HG03432 (cell line): ENCODE results near the gene LEO1.

Experiments used
- ATAC-seq: cut with Tn5 transposase; IDR thresholded peaks from one replicate; pipeline ENCODE4 v1.9.1; 2021; ENCODE audit warnings: mild to moderate bottlenecking, moderate library complexity; ENCODE audit not compliant: unreplicated experiment

LEO1 gene

GRCh38 chr15:51971375-51972133, at the start of gene LEO1:
LEO1 (minus strand) TSS chr15:51971778; CDS start chr15:51971745, 33 bp downstream.
- ATAC-seq, result peak; percentile 89

DNA sequence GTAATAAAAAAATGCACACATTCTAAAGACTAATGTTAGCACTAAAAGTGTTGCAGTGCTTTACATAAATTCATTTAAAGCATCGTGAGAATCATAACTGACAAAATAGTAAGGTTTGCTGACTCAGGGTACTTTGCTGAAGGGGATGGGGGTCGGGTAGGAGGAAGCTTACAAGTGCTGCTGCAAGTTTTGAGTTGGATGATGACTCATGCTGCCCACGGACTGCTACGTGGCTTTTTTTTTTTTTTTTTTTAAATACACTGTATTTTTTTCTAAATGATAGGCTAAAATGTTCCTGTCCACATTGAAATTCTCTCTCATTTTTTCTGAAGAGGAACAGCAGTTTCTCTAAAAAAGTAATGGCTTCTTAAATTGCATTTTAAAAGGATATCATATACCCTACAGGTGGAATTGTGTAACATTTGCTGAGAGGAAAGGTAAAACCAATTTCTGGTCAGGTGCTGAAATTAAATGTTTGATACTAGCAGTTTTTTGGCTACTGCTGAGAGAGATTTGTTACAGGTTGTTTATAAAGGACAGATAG, 49.6 kb upstream of the LEO1 start:
- peak; percentile 20 for ATAC-seq

DNA sequence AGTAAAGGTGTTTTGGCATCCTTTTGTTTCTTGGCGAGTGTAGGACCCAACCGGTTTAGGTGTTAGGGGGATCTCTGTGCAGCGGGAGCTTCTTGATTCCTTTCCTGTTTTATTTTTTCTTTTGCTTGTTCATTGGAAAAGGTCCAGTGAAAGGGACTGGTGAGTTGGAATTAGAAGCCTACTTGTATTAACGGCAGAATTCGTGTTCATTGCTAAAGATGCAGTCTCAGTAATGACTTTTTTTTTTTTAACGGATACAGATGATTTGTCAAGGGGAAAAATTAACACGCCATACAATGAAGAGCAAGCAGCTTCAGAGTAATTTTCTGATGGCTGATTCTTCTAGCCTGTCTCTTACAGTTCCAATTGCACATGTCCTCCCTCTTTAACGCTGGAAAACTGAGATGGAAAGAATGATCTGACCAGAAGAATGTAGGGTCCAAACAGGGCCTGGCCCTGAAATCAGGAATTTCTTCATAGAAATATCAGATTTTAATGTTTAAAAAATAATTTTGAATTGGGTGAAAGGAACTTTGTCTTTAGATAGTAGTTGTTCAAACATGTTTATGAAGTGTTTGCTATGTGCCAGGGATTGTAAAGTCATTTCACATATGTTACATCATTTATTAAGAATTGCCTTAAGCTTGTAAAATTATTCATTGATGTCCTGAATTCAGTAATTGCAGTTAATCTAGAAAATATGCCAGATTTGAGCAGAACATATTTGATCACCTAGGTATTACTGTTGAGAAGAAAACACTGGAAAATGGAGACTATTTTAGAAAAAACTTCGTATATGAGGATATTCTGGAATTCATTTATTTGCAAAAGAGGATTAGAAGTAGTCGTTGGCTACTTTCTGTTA, 48.9 kb upstream of the LEO1 start:
- no peak for ATAC-seq

GRCh38 chr15:52019394-52020220, 48.0 kb upstream of the LEO1 start:
- peak; percentile 67 for ATAC-seq

- ATAC-seq, result peak; percentile 78
Observed at GRCh38 chr15:52018693-52019393, 47.3 kb upstream of the LEO1 start, which contains the start of gene MAPK6. MAPK6 (plus strand) TSS chr15:52019219; CDS start chr15:52046461, 27,242 bp downstream.

DNA sequence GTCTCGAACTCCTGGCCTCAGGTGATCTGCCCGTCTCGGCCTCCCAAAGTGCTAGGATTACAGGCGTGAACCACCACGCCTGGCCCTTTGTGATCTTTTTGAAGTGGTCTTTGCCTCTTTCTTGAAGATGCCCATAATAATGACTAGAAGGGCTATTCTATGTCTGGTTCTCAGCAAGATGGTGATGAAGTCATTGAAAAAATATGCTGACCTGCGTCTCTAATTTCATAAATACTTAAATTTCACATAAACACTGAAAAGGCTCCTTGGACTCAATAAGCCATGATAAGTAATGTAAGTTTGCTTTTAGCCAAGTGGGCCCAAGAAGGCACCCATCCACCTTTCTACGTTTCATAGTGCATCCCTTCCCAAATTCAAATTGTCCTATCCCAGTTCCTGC, 46.7 kb upstream of the LEO1 start:
- no peak for ATAC-seq

DNA sequence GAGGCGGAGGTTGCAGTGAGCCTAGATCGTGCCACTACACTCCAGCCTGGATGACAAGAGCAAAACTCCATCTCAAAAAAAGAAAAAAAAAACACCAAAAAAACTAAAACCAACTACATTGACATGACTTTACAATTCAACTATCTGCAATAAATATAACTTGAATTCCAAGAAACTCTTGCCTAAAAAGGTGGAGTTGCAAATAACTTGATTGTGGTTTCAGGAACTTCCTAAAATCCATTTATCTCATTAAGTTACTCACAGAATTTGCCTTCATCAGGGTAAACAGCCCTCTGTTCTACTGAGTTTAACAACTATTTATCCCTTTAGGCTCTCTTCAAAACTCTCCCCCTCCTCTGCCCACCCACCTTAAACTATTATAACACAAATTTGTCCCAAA, 44.7 kb upstream of the LEO1 start:
- ATAC-seq, result no peak

DNA sequence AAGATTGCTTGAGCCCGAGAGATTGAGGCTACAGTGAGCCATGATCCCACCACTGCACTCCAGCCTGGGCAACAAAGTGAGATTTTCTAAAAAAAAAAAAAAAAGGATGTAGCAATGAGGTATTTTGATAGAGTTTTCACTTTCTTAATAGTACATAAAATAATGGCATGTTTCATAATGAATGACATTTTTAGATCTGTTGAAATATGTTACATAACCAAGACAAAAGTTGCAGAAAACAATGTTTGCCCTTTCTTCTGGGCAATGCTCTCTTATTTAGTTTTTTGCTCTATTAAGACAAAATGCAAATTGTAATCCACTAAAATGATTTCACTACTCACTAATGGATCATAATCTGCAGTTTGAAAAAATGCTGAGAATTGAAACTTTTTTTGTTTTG, 43.0 kb upstream of the LEO1 start:
- ATAC-seq, result no peak

GRCh38 chr15:52013151-52013791, 41.7 kb upstream of the LEO1 start:
- peak; percentile 51 for ATAC-seq

DNA sequence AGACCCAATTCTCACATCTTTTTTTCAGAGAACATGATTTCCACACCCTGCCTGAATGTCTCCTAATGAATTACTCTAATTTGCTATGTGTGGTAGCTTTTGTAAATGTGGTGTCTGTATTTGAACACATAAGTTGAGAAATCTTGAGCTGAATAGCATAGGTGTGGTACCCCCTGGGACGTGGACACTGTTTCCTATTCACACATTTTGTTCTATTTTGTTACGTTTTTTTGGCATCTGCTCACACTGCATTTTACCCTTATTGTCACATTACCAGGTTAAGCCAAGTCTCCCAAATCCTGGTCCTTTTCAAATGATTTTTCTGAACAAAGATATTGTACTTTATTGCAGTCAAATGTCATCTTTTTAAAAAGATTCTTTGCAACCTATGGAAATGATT, 40.6 kb upstream of the LEO1 start:
- ATAC-seq, result no peak

DNA sequence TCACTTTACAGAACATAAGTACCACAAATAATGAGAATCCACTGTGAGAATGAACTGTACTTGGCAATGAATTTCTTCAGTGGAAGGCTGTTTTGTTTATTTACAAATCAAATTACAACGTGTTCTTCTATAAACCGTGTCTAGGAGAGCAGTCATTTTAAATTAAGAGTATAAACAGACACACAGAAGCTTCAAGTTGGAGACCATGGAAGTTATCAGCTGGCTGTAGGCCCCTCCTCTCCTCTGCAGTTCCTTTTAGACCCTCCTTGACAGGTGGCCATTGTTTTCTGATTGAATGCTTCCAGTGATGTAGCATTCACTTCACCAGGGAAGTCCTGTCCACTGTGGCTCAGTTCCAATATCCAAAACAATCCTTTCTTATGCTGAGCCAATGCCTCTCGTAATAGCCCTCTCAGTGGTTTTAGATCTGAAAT, 40.1 kb upstream of the LEO1 start:
- no peak for ATAC-seq

DNA sequence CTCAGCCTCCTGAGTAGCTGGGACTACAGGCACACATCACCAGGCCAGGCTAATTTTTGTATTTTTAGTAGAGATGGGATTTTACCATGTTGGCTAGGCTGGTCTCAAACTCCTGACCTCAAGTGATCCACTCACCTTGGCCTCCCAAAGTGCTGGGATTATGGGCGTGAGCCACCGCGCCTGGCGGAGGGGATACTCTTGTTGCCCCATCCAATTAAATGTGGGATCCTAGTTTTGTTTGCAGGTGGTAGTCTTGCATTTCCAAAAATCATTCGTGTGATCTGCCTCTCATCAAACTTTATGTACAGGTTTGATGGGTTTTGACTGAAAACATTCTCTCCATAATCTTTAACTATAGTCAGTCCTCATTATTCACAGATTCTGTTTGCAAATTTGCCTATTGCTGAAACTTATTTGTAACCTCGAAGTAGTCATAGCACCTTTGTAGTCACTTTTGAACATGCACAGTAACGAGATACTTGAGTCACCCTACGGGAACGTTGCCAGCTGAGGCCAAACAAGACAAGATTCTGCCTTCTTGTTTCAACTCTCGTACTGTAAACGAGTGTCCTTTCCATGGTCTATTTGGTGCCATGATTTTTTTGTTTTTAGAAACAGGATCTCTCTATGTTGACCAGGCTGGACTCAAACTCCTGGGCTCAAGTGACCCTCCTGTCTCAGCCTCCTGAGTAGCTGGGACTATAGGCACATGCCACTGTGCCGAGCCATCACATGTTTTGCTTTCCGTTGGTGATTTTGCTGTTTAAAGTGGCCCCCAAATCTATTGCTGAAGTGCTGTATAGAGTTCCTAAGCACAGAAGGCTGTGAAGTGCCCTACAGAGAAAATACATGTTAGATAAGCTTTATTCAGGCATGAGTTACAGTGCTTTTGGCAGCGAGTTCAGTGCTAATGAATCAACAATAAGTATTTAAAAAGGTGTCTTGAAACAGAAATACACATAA, 39.3 kb upstream of the LEO1 start:
- no peak for ATAC-seq

GRCh38 chr15:52008698-52009434, 37.3 kb upstream of the LEO1 start:
- no peak for ATAC-seq

GRCh38 chr15:52008359-52008697, 36.8 kb upstream of the LEO1 start:
- no peak for ATAC-seq

GRCh38 chr15:52006702-52007340, 35.2 kb upstream of the LEO1 start:
- peak; percentile 41 for ATAC-seq

DNA sequence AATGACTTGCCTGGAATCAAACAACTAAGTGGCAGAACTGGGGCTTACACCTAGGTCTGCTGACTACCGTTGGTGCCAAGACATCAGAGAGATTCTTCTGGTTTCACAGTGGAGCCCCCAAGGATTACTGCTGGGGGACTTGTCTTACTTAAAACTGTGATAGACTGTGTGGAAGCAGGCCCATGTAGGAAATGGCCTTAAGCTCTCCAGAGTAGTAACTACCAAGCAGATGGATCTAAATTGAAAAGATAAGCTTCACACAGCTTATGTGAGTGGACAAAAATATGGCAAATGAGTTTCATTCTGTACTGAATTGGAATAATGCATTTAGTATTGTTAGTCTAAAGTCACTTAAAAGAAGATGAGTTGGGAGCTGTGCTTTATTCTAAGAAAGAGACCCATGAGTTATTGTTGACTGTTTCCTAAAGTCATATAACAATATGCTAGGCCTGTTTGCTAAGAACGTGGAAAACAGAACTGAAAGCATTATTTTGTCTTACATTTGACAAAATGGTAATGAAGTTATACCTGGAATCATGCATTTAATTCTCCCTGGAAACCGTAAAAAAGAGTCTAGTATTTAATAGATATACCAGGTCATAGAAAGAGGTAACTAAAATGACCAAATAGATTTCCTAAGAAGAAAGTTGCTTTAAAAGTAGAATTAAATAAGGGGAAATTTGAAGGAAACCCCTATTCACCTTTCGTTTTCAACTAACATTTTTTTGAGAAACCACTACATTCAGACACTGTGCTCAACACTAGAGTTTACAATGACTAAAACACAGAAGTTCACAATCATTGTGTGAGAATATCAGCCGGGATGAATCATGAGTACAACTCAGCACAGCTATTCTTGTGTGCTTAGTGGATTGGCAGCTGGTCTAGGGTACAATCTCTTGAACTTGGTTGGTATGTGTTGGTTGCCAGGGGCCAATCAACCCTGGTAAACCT, 34.4 kb upstream of the LEO1 start:
- ATAC-seq, result peak; percentile 87
